Neural cell (in vitro differentiated cells): ENCODE results near the gene LRRC1.

Experiments used
- CTCF ChIP-seq: fragments of 450-650 bp; IDR thresholded peaks from 2 replicates; pipeline ENCODE4 v1.5.1; 2014; ENCODE audit warnings: antibody characterized with exemption, mild to moderate bottlenecking, moderate library complexity; ENCODE audit not compliant: poor library complexity, severe bottlenecking
- EZH2 ChIP-seq: fragments of 200-600, 300-800 bp; shearing (Covaris generic), sonication (generic); IDR thresholded peaks from 2 replicates; pipeline ENCODE4 v1.6.1; 2014; ENCODE audit warnings: antibody characterized with exemption, low read length, borderline replicate concordance, mild to moderate bottlenecking; ENCODE audit not compliant: insufficient read depth, poor library complexity, severe bottlenecking
- MXI1 ChIP-seq: fragments of 450-650 bp; conservative IDR thresholded peaks from 2 replicates; pipeline ENCODE4 v1.6.1; 2014; ENCODE audit warnings: antibody characterized with exemption, mild to moderate bottlenecking; ENCODE audit not compliant: poor library complexity, severe bottlenecking
- POLR2AphosphoS5 ChIP-seq: IDR thresholded peaks from 2 replicates; pipeline ENCODE4 v1.6.1; 2012
- SMC3 ChIP-seq: fragments of 450-650 bp; conservative IDR thresholded peaks from 2 replicates; pipeline ENCODE4 v1.6.1; 2014; ENCODE audit warnings: antibody characterized with exemption, mild to moderate bottlenecking, moderate library complexity; ENCODE audit not compliant: poor library complexity
- TAF1 ChIP-seq: IDR thresholded peaks from 2 replicates; pipeline ENCODE4 v1.6.1; 2012; ENCODE audit warnings: low read depth

GRCh38 chr6:53864781-53865180 lies 70.0 kb downstream of the LRRC1 start:
- TF ChIP-seq TAF1 = no peak
- TF ChIP-seq CTCF = no peak
- TF ChIP-seq MXI1 = no peak
- no peak for TF ChIP-seq SMC3
- no peak for TF ChIP-seq EZH2
- TF ChIP-seq POLR2AphosphoS5 = no peak
